ENCODE data around the gene TMEM163.
"Not testable (repeated sequence)": the region's sequence is repeated elsewhere in the genome, so short reads cannot be mapped to it uniquely, and the experiment has no call there.

The TMEM163 gene

GRCh38 chr2:134723742-134724141 lies 4.9 kb upstream of the TMEM163 start:
- not testable (repeated sequence) for DNase-seq (ENCODE audit: low read depth in 2 of 2, low spot score in 1 of 2)

GRCh38 chr2:134722728-134723127 lies 3.9 kb upstream of the TMEM163 start:
- DNase-seq (ENCODE audit: low read depth in 2 of 2, low spot score in 1 of 2): no peak

DNA sequence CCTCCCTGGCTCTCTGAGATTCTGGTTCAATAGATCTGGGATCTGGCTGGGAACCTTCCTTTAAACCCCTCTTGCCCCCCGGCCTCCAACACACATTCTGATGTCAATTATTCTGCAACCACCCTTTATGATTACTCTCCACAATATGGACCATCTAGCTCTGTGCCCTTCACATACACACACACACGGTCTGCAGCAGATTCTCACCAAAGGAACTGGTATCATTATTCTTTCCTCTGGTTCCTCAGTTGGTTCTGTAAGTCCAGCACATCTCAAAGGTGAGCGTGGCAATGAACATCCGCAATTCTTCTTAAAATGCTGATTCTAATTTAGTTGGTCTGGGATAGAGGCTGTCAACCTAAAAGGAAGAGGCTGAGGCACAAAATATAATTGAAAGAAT lies 2.8 kb upstream of the TMEM163 start:
- DNase-seq (ENCODE audit: low read depth in 2 of 2, low spot score in 1 of 2): no peak

DNA sequence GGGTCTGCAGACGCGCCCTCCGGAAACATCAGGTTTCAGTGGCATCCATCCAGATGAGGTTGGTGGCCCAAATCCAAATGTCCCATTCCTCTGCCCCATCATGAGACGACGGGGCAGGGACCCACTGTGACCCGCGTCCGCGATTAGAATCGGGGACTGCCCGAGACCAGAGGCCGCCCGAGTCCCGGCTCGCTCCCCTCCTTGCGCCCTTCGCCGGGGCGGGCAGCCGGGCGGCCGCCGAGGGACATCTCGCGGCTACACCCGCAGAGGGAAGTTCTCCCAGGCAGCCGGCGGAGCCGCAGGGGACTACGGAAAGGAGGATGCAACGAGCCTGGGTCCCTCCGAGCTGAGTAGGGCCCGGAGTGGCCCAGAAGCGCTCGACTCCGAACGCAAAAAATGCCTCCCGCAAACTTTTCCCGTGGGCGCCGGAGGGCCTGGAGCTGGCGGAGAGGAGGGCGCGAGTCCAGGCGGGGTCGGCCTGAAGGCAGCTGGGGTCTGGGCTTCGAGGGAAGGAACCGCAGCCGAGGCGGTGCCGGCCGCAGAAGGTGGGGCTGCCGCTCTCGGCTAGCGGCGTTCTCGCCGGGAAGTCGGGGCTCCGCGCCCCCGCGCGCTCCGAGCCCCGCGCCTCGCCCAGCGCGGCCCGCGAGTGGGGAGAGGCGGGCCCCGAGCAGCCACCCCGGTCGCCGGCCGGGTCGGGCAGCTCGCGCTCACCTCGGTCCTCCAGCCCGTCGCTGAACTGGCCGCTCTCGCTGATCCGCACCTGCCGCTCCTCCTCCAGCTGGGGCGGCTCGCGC lies 580 bp downstream of the TMEM163 start:
- no peak for DNase-seq (ENCODE audit: low read depth in 2 of 2, low spot score in 1 of 2)

GRCh38 chr2:134717286-134718022 lies 1.3 kb downstream of the TMEM163 start:
- no peak for DNase-seq (ENCODE audit: low read depth in 2 of 2, low spot score in 1 of 2)

DNA sequence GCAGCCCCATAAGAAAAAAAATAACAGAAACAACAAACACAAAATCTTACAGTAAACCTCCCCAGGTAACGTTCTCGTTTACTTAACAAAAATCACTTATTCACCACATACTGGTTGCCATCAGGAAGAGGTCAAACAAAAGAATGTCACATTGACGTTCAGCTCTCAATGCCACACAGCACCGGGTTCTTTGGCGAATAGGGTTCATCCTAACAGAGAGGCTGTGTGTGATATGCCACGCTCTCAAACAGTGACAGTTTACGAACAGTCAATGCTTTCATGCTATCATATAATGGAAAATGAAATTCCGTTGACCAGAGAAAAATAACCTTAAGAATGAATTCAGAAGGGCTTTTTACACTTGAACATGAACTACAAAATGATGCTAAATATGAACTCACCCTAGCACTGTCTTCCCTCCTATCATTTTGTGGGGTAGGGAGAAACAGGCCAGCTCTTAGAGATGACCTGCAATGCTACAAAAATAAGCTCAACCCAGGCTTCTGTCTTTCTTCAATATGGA lies 2.0 kb downstream of the TMEM163 start:
- no peak for DNase-seq (ENCODE audit: low read depth in 2 of 2, low spot score in 1 of 2)

DNA sequence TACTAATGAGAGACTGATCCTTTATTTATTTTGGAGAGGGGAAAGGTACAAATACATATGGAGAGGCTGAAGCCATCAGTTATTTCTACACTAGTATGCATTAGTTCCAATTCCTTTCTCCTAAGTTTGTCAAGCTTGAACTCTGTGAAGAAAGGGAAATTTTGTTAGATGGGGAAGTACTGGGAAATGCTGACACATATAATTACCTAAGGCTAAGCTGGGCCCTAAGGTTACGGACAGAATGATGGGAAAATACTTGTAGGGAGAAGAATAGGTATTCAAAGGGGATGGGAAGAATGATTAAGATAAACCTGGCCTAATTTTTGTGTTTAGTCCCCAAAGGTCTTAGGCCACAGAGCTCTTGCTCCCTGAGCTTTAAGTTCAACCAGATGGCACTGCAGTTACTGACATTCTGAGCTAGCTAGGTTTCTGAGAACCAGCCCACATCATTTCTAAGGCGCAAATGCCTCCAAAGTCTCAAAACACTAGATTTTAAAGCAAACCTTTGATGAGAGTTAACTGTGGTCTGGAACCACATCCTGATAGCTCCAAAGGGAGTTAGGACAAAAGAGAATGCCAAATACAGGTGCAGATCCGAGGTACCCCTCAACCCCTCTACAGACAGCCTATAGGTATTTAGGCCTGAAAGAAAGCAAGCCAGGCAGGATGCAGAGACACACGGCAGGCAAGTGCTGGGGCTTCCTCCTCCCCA lies 2.7 kb downstream of the TMEM163 start:
- DNase-seq (ENCODE audit: low read depth in 2 of 2, low spot score in 1 of 2): no peak

GRCh38 chr2:134714228-134714627 lies 4.6 kb downstream of the TMEM163 start:
- no peak for DNase-seq (ENCODE audit: low read depth in 2 of 2, low spot score in 1 of 2)

DNA sequence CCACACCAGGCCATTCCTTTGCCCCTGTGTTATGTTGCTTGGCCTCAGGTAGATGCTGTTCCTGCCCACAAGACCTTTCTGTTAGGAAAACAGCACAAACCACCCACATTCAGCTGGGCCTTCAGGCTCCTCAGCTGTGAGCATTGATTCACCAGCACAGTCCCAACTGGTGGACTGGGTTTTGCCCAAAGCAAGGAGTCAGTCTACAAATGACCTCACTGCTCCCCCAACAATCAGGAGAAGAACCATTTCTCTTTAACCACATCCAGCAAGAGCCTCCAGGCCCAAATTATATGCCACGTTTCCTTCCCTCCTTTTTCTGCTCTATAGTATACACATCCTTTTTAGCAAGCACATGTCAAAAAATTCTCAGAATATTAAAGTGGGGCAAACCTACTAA lies 5.2 kb downstream of the TMEM163 start:
- DNase-seq (ENCODE audit: low read depth in 2 of 2, low spot score in 1 of 2): no peak

DNA sequence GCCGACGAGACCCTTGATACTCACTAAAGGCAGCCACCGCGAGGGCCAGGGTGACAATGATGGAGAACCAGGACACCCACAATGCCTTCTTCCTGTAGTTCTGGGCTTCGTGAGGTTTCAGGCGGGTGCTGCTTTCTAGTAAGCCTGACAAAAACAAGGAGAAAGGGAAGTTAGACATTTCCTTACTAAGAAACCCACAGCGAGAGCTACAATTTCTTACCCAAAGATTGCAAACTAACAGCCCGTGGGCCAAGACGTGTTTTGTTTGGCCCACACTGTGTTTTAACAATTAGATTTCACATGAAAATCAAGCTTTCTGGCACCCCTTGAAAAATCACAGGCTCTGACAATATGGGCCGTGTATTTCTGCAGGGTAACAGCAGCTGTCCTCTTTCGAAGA lies 5.6 kb downstream of the TMEM163 start:
- DNase-seq (ENCODE audit: low read depth in 2 of 2, low spot score in 1 of 2): no peak

DNA sequence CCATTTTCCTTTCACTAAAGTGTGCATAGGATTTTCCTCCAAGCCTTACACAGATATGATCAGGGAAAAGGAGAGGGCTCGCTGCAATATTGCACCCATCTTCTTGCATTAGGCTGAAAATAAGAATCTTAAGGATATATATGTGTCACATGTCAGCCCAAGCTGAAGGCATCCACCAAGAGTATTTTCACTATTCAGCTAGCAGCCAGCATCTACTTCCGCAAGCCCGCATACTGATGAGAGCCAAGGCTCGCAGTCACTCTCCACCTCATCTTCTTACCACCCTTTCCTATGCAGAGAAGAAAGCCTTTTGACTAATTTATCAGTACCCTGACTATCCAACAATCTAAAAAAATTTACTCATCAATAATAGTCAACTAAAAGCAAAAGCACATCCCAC lies 6.1 kb downstream of the TMEM163 start:
- DNase-seq (ENCODE audit: low read depth in 2 of 2, low spot score in 1 of 2): no peak

- no peak for DNase-seq (ENCODE audit: low read depth in 2 of 2, low spot score in 1 of 2)
These were observed 6.5 kb downstream of the TMEM163 start for GRCh38 chr2:134712299-134712698.

- no peak for DNase-seq (ENCODE audit: low read depth in 2 of 2, low spot score in 1 of 2)
These were observed 7.1 kb downstream of the TMEM163 start for GRCh38 chr2:134711692-134712091.

DNA sequence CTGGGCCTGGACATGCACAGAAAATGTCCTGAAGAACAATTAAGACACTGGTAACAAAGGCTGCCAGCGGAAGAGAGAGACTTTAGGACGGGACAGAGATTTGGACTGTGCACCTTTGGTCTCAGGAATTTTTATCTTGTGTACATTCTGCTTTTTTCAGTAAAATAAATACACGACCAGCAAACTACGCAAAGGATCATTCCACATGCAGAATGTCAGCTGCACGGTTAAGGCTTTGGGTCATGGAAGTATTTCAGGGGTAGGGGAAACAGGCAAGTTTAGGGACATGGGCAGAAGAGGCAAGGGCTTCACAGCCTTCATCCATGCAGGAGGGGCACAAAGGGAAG lies 11.5 kb downstream of the TMEM163 start:
- DNase-seq (ENCODE audit: low read depth in 2 of 2, low spot score in 1 of 2): no peak

DNA sequence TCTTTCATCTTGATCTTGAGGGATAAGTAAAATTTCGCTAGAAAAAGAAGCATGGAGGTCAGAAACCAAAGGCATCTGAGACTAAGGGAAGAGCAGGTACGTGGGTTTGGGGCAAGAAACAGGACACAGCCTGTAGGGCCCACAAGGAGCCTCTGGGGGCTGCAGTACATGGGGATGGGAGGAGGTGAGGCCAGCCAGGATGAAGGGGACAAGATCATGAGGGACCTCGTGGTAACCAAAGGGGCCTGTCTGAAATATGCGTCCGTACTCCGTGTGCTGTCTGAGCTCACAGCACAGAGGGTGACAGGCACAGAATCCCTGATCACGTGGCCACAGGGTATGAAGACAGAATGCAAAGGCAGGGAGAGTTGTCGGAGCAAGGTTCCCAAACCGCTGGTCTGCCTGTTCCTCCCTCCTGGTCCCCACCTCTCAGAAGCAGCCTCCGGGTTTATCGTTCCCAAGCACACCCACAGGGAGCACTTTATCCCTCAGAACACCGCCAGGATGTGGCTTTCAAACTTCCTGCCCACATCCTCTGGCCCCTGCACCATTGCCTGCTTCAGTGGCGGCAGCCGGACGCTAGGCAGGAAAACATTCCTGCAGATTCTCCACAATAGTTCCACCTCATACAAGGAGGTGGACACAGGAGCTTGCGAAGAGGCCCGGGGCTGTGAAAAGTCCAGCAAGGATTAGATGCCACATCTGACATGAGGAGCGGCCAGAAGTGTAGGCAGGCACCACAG lies 12.0 kb downstream of the TMEM163 start:
- no peak for DNase-seq (ENCODE audit: low read depth in 2 of 2, low spot score in 1 of 2)

DNA sequence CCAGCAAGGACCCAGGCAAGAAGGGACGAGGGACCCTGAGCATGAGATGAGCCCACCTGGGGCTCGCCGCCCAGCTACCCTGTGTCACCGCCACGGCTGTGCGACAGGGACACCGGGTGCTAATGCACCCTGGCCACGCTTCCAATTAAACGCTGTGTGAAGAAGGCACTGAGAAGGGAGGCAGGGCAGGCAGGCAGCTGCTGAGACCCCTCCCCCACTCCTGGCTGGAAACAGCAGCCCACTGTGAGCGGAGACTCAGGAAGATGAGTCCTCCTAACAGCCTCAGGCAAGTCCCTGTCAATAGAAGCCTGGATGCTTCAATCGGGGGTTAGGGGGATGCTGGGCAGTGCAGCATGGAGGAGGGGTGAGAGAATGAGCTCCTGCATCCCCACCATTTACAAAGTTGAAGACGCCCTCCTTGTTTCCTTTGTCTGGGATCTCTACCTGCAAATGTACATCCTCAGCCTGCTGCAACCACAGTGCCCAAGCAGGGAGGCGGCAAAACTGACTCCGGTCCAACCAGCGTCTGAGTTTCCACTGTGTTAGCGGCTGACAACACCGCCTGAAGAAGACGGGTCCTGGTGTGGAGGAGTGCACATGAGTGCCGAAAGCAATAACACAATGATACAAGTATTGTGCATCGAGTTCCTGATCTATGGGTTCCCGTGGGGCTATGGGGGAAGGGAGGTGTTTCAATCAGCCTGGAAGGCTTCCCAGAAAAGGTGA lies 12.8 kb downstream of the TMEM163 start:
- no peak for DNase-seq (ENCODE audit: low read depth in 2 of 2, low spot score in 1 of 2)

DNA sequence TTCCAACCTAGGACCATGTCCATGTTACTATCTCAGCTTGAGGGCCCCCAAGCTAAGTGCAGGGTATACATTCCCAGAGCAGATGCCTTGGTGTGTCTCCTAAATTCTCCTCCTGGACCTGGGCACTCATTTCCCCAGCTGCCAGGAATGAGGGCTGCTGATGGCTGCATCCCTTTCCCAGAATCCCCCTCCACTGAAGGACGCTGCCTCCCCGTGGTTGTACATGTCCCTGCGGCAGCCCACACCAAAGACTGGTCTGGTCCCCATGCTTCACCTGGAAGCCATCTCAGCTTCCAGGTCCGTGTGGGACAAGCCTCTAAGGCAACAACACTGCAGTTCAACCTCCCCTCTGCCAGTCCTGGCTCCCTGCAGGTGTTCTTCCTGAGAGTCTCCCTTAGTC lies 14.6 kb downstream of the TMEM163 start:
- no peak for DNase-seq (ENCODE audit: low read depth in 2 of 2, low spot score in 1 of 2)

DNA sequence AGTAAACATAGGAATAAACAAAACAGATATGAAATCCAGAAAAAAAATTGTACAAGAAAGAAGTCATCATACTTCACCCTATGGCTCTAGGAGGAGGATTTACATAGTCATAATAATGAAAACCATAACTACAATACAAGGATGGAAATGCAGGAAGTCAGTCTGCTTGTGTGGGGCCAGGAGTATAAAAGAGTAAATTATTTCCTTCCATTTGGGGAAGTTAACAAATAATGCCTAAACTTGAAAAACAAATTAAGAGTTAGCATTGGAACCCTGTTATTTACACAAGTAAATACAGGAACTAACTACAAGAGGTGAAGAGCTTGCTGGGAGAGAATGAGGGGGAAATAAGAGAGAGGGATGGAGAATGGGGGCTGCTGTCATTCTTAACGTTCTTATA lies 15.4 kb downstream of the TMEM163 start:
- no peak for DNase-seq (ENCODE audit: low read depth in 2 of 2, low spot score in 1 of 2)

GRCh38 chr2:134700730-134701129 lies 18.1 kb downstream of the TMEM163 start:
- DNase-seq (ENCODE audit: low read depth in 2 of 2, low spot score in 1 of 2): no peak

- no peak for DNase-seq (ENCODE audit: low read depth in 2 of 2, low spot score in 1 of 2)
These were observed 24.4 kb downstream of the TMEM163 start for GRCh38 chr2:134694411-134694810.

Data from stimulated activated CD8-positive, alpha-beta memory T cell treated with anti-CD3 and anti-CD28 coated beads, Interleukin-4, amount 100 ng/mL, for 4 hours (primary cell).